Fibroblast of lung (primary cell): Measurements from ENCODE around the gene SPTBN5. TPM values are rescaled to one million over a fixed set of nuclear protein-coding genes. Genes with fewer than 3 reads are reported as not detected.

ENCODE experiments used
- DNase-seq, 2 donors: peaks; one replicate each; pipeline versions ENCODE4 v3.0.0 to v3.0.0-alpha.2; 2010; ENCODE audit warnings: low read depth in 2 of 2
- H2AFZ ChIP-seq: 2 replicates; pipeline ENCODE4 v1.5.1; 2012; ENCODE audit warnings: low read length, control low read depth, inconsistent platforms
- H3K27ac ChIP-seq: 2 replicates; pipeline ENCODE4 v1.5.1; 2011; ENCODE audit warnings: low read length, control low read depth; ENCODE audit not compliant: insufficient read depth
- H3K27me3 ChIP-seq: 2 replicates; pipeline ENCODE4 v1.5.1; 2011; ENCODE audit warnings: mild to moderate bottlenecking, low read length; ENCODE audit not compliant: control insufficient read depth, insufficient read depth
- H3K36me3 ChIP-seq: 2 replicates; pipeline ENCODE4 v1.5.1; 2011; ENCODE audit warnings: low read length; ENCODE audit not compliant: control insufficient read depth, insufficient read depth
- H3K4me1 ChIP-seq: 2 replicates; pipeline ENCODE4 v1.5.1; 2011; ENCODE audit warnings: low read length; ENCODE audit not compliant: control insufficient read depth, insufficient read depth; ENCODE audit errors: extremely low read depth
- H3K4me2 ChIP-seq: 2 replicates; pipeline ENCODE4 v1.5.1; 2011; ENCODE audit warnings: low read length, control low read depth; ENCODE audit not compliant: insufficient read depth; ENCODE audit errors: extremely low read depth
- H3K4me3 ChIP-seq, 4 experiments: fragments of 200-600 bp in 1 of 4; sonication (generic) in 1 of 4; replicated peaks in 1 of 4; 2 replicates each; pipeline ENCODE4 v1.5.1; 2011 to 2016; ENCODE audit warnings: low read length in 4 of 4, low read depth in 3 of 4, mild to moderate bottlenecking in 3 of 4, control low read depth in 2 of 4, inconsistent platforms in 1 of 4, mixed read lengths in 1 of 4; ENCODE audit not compliant: insufficient read depth in 1 of 4; ENCODE audit errors: control extremely low read depth in 1 of 4
- H3K79me2 ChIP-seq: 2 replicates; pipeline ENCODE4 v1.5.1; 2012; ENCODE audit warnings: mild to moderate bottlenecking, low read length, inconsistent platforms; ENCODE audit not compliant: control insufficient read depth, insufficient read depth
- H3K9ac ChIP-seq: 2 replicates; pipeline ENCODE4 v1.5.1; 2011; ENCODE audit warnings: mild to moderate bottlenecking, low read length, control low read depth; ENCODE audit not compliant: insufficient read depth
- H3K9me3 ChIP-seq: 2 replicates; pipeline ENCODE4 v1.5.1; 2012; ENCODE audit warnings: low read depth, low read length; ENCODE audit not compliant: control insufficient read depth, insufficient read depth
- H4K20me1 ChIP-seq: 2 replicates; pipeline ENCODE4 v1.5.1; 2011; ENCODE audit warnings: low read length; ENCODE audit not compliant: control insufficient read depth, insufficient read depth; ENCODE audit errors: extremely low read depth
- EZH2 ChIP-seq: IDR thresholded peaks from 2 replicates; pipeline ENCODE4 v1.5.1; 2012; ENCODE audit warnings: low read length, control low read depth, mild to moderate bottlenecking; ENCODE audit errors: missing control alignments
- polyA plus RNA-seq, 2 donors: library from polyadenylated mRNA; depleted of rRNA in 1 of 2; stranded (reverse) in 1 of 2; unstranded in 1 of 2; fragments of >200 nt; gene quantifications; 2 replicates each; pipeline ENCODE4 v1.2.1, GENCODE V29; 2011 to 2012; ENCODE audit warnings: missing spikeins in 1 of 2
- total RNA-seq: library from RNA; depleted of rRNA; stranded (reverse); fragments of >200 nt; gene quantifications from 2 replicates; pipeline ENCODE4 v1.2.1, GENCODE V29; 2014
- TF ChIP-seq, protein P1 (sequence below), 2 donors: IDR thresholded peaks in 1 of 2; conservative IDR thresholded peaks in 1 of 2; 1 replicate in 1 of 2; 2 replicates in 1 of 2; pipeline ENCODE4 v1.5.1; 2011 to 2012; ENCODE audit warnings: low read length in 2 of 2, control low read depth in 1 of 2, inconsistent platforms in 1 of 2, low read depth in 1 of 2, mild to moderate bottlenecking in 1 of 2

The SPTBN5 gene
- total and polyA plus RNA-seq, 2 donors (not counting 1 experiment from before 2014, with no cell fraction given), result 0.43 to 0.66 TPM

DNA sequence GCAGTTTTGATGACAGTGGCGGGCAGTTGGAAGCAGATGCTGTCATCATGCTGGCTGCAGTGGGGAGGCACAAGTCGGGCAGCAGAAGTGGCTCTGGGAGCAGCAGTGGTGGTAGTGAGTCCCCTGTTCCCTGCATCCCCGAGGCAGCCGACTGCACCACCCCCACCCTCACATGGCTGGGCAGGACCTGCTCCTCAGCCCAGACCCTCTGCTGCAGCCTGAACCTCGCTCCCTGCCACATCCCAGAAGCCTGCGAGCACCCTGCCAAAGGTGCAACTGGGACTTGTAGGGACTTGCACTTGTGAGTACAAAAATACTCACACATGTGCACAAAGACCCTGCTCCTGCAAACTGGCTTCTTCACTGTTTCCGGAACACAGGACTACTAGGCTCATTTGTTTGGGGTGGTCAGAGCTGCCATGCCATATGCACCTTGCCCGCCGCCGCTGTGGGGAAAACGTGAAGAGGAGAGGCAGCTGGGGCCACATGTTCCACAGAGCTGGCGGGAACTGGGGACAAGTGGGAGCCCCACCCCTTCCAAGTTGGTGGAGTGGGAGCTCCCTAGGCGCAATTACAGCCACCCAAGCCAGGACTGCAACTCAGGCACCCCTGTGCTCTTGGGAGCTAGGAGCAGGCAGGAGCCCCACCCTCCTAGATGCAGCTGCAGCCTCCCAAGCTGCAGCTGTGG lies 63.8 kb downstream of the SPTBN5 start:
- no peaks in the 10 kb centered on the region for H3K27me3 ChIP-seq
- no peak for TF ChIP-seq EZH2
- TF ChIP-seq, protein P1, sequence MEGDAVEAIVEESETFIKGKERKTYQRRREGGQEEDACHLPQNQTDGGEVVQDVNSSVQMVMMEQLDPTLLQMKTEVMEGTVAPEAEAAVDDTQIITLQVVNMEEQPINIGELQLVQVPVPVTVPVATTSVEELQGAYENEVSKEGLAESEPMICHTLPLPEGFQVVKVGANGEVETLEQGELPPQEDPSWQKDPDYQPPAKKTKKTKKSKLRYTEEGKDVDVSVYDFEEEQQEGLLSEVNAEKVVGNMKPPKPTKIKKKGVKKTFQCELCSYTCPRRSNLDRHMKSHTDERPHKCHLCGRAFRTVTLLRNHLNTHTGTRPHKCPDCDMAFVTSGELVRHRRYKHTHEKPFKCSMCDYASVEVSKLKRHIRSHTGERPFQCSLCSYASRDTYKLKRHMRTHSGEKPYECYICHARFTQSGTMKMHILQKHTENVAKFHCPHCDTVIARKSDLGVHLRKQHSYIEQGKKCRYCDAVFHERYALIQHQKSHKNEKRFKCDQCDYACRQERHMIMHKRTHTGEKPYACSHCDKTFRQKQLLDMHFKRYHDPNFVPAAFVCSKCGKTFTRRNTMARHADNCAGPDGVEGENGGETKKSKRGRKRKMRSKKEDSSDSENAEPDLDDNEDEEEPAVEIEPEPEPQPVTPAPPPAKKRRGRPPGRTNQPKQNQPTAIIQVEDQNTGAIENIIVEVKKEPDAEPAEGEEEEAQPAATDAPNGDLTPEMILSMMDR (conservative IDR thresholded peaks at IDR 0.05 in 1 of 2, IDR thresholded peaks at IDR 0.05 in 1 of 2; ENCODE audit: low read depth in 1 of 2, low read length in 2 of 2), result no peak
- no peaks in the 10 kb centered on the region for H3K9me3 ChIP-seq
- no peaks in the 10 kb centered on the region for H3K36me3 ChIP-seq
- H2AFZ ChIP-seq, result no peak overlapping the region
- H3K79me2 ChIP-seq, result no peaks in the 10 kb centered on the region
- no peak for DNase-seq
- H3K27ac ChIP-seq, result no peak overlapping the region
- no peak overlapping the region for H3K9ac ChIP-seq
- H3K4me1 ChIP-seq, result no peaks in the 10 kb centered on the region
- H3K4me2 ChIP-seq, result no peak overlapping the region
- no peak overlapping the region for H3K4me3 ChIP-seq
- H4K20me1 ChIP-seq, result no peaks in the 10 kb centered on the region

DNA sequence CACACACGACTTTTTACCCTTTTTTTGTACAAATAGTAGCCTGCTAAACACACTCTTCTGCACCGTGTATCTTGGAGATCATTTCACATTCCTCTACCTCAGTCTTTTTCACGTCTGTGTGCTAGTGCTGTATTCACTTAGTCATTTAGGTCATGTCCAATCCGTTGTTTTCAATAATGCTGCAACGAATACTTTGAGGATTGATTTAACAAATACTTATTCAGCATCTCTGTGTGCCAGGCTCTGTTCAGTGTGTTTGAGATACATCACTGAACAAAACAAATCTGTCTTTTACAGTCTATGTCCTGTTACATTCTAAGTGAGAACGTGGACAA lies 65.1 kb downstream of the SPTBN5 start:
- H3K4me1 ChIP-seq, result no peaks in the 10 kb centered on the region
- peak in 1 of 2 donors; percentile 27 for DNase-seq
- H3K27ac ChIP-seq, result no peak overlapping the region
- no peaks in the 10 kb centered on the region for H3K27me3 ChIP-seq
- H2AFZ ChIP-seq, result no peak overlapping the region
- TF ChIP-seq, protein P1 (conservative IDR thresholded peaks at IDR 0.05 in 1 of 2, IDR thresholded peaks at IDR 0.05 in 1 of 2; ENCODE audit: low read depth in 1 of 2, low read length in 2 of 2), result no peak
- TF ChIP-seq EZH2, result no peak
- H3K9me3 ChIP-seq, result no peaks in the 10 kb centered on the region
- no peak overlapping the region for H3K9ac ChIP-seq
- peak overlapping the region; percentile 88 for H3K4me2 ChIP-seq
- H3K36me3 ChIP-seq, result peaks cover 3% of the 10 kb centered on the region
- no peaks in the 10 kb centered on the region for H4K20me1 ChIP-seq
- no peaks in the 10 kb centered on the region for H3K79me2 ChIP-seq
- peak overlapping the region; percentile 62 to 84 (median 71) for H3K4me3 ChIP-seq

DNA sequence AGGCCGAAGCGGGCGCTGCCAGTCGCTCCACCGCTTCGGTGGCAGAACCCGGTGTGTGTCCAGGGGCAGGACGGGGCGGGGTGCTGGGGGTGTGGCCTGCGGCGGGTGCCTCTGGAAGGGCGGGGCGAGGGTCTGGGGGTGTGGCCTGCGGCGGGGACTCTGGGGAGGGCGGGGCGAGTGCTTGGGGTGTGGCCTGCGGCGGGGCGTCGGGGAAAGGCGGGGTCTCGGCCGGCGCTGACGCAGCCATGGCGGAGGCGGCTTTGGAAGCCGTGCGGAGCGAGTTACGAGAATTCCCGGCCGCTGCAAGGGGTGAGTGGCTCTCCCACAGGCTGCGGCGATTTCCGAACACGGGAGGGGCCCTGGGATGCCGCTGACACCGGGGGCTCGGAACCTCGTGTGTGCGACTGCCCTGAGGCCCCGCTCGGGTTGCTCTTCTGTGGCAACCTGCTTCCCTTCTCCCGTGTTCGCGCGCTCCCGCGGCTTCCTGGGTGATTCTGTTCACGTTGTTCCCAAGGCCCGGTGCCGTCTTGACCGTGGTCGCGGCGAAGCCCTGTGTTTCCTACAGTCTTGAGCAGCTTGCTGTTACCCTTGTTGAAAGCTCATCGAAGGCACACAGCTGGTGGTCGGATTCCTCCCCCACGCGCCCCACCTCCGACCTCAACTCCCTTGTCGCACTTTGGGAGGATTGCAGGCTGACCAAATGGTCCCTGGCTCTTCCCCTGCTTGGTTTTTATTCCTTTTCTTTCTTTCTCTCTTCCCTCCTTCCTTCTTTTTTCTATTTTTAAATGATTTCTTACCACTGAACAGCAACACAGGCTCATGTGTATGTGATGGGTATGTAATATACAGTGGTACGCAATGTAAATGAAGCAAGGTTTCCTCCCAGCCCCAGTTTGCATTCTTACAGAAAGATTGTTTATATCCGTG lies 65.7 kb downstream of the SPTBN5 start, which contains the start of gene JMJD7:
Gene JMJD7 (plus strand): TSS at position 213 of the 927 bp plus-strand sequence. CDS start 33 bp downstream, at position 246.
- Histone ChIP-seq H3K4me1 (no peaks in the 10 kb centered on the region), H3K9me3 (no peaks in the 10 kb centered on the region), H3K27ac (peak within 1 kb of the TSS; percentile 77), H4K20me1 (no peaks in the 10 kb centered on the region), H3K9ac (peak within 1 kb of the TSS; percentile 79), H3K4me2 (peak within 1 kb of the TSS; percentile 88), H3K27me3 (no peaks in the 10 kb centered on the region), H3K79me2 (no peaks in the 10 kb centered on the region), H3K36me3 (peaks cover 5% of the 10 kb centered on the region), H3K4me3 (peak within 1 kb of the TSS; percentile 62 to 84 (median 71)), H2AFZ (peak within 1 kb of the TSS; percentile 59)
- TF ChIP-seq, protein P1 (conservative IDR thresholded peaks at IDR 0.05 in 1 of 2, IDR thresholded peaks at IDR 0.05 in 1 of 2; ENCODE audit: low read depth in 1 of 2, low read length in 2 of 2), result no peak
- TF ChIP-seq EZH2, result no peak
- peak; percentile 77 to 83 for DNase-seq
